NT2/D1 (cell line): ENCODE data around the gene SCP2.

Experiments used
- SUZ12 ChIP-seq: IDR thresholded peaks from 2 replicates; pipeline ENCODE4 v1.6.1; 2011; ENCODE audit not compliant: insufficient read length, insufficient read depth; ENCODE audit errors: extremely low read depth
- YY1 ChIP-seq: IDR thresholded peaks from 2 replicates; pipeline ENCODE4 v1.6.1; 2011; ENCODE audit not compliant: insufficient read length, insufficient read depth

- TF ChIP-seq YY1 (no peak), SUZ12 (no peak)
Measured at GRCh38 chr1:53016705-53017104, 89.6 kb downstream of the SCP2 start.
